Measurements from ENCODE around the gene ICA1L. TPM values are rescaled to one million over a fixed set of nuclear protein-coding genes. Genes with fewer than 3 reads are reported as not detected.

Gene ICA1L
- total and polyA plus RNA-seq, 2 of the 4 experiments (the other 2 are of a cell fraction): 1.7 to 1.8 TPM

DNA sequence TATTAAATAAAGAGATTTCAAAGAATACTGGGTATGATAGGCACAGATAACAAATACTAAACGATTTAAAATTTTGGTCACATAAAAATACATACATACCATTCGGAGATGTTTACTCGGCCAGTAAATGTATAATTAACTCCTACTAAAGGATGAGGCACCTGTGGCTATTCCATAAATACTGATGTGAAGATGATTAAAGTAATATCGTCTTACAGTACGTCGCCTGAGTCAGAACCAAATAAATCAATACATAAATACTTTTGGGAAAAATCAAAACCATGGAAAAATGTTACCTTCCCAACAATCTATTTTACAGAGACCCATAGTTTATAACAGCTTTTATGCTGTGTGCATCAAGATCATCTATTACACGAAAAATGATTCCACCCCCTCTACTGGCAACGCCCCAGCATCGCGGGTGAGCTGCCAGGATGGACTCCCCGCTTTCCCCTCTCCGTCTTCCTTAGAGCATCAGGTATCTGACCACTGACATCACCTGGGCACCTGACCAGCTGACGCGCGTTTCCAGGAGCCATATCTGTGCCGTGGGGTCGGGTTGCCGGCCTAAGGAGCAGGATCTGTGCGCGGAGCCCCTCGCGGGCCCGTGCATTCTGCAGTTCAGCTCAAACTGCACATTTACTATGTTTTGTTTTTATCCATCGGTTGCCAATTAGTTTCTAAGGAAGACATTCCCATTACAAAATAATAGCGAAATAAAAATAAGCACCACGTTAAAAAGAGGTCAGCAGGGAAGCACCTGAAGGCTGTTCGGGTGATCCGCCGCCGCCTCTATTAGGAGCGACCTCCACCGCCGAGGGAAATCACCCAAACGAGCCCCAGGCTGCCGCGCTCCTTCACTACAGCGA is 901 bp downstream of the ICA1L start (continued):
- TF ChIP-seq, protein P1, sequence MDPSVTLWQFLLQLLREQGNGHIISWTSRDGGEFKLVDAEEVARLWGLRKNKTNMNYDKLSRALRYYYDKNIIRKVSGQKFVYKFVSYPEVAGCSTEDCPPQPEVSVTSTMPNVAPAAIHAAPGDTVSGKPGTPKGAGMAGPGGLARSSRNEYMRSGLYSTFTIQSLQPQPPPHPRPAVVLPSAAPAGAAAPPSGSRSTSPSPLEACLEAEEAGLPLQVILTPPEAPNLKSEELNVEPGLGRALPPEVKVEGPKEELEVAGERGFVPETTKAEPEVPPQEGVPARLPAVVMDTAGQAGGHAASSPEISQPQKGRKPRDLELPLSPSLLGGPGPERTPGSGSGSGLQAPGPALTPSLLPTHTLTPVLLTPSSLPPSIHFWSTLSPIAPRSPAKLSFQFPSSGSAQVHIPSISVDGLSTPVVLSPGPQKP (IDR thresholded peaks at IDR 0.05; ENCODE audit: borderline replicate concordance, low read depth, low read length): no peak
- TF ChIP-seq CHD1 (IDR thresholded peaks at IDR 0.05; ENCODE audit: low read depth, low read length): no peak

DNA sequence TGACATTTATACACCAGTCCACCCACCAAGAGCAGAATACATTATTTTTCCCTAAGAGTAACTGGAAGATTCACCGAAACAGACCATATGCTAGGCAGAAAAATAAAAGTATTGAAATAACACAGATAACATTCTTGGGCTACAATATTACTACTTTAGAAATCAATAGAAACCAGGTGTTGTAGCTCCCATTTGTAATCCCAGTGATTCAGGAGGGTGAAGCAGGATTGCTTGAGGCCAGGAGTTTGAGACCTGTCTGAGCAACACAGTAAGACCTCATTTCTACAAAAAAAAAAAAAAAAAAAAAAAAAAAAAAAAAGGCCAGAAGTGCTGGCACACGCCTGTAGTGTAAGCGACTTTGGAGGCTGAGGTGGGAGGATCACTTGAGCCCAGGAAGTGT is 9.6 kb downstream of the ICA1L start:
- Histone ChIP-seq H3K4me1 (ENCODE audit: control insufficient read depth, insufficient read depth, low read length) (no peaks in the 10 kb centered on the region), H3K4ac (ENCODE audit: low read depth, low read length) (no peak overlapping the region), H2AK5ac (ENCODE audit: low read depth, low read length) (no peak overlapping the region), H3K9me1 (ENCODE audit: insufficient read depth, low read length) (no peaks in the 10 kb centered on the region), H4K8ac (ENCODE audit: low read depth in 2 of 2, low read length in 2 of 2) (no peak overlapping the region), H2AK9ac (replicated peaks; ENCODE audit: low read depth, low read length, poor library complexity) (no peak overlapping the region), H3K4me2 (ENCODE audit: low read depth, low read length) (no peak overlapping the region), H3K14ac (replicated peaks; ENCODE audit: low read depth, low read length) (no peak overlapping the region), H3K56ac (ENCODE audit: extremely low read depth, insufficient read depth, low read length) (no peak overlapping the region), H4K20me1 (ENCODE audit: insufficient read depth, low read length) (no peaks in the 10 kb centered on the region), H2AFZ (replicated peaks; ENCODE audit: low read length, poor library complexity) (no peak overlapping the region), H2BK5ac (ENCODE audit: low read depth, low read length, poor library complexity, severe bottlenecking) (no peak overlapping the region), H4K5ac (ENCODE audit: low read depth, low read length) (no peak overlapping the region), H2BK15ac (ENCODE audit: low read depth, low read length) (no peak overlapping the region), H3K4me3 (ENCODE audit: insufficient read depth, low read depth, low read length) (no peak overlapping the region), H3K79me1 (ENCODE audit: low read depth in 1 of 2, low read length in 2 of 2) (no peaks in the 10 kb centered on the region), H3K18ac (ENCODE audit: low read depth, low read length) (no peak overlapping the region), H3K27ac (ENCODE audit: insufficient read depth, low read length) (no peak overlapping the region), H2BK120ac (ENCODE audit: low read depth, low read length) (no peak overlapping the region), H3K36me3 (ENCODE audit: control insufficient read depth, insufficient read depth, low read length) (no peaks in the 10 kb centered on the region), H3K9ac (ENCODE audit: low read depth, low read length) (no peak overlapping the region), H3K9me3 (ENCODE audit: control insufficient read depth, insufficient read depth, low read length) (no peaks in the 10 kb centered on the region), H3K23ac (ENCODE audit: low read depth, low read length) (no peak overlapping the region), H2BK20ac (ENCODE audit: low read depth, low read length) (no peak overlapping the region), H3K27me3 (ENCODE audit: control insufficient read depth, insufficient read depth, low read length) (no peaks in the 10 kb centered on the region), H4K91ac (ENCODE audit: insufficient read depth, low read depth, low read length) (no peak overlapping the region)
- WGBS, 2 experiments (ENCODE audit: extremely low coverage in 2 of 2, insufficient read length in 1 of 2): no CpG with 5 or more reads among the region's 3 CpGs
- ATAC-seq (ENCODE audit: low read depth) (no peak), DNase-seq (no peak)
- dilution Hi-C loops (cut with HindIII; ENCODE audit: low sequenced_read_pairs, unreplicated experiment) (no loop called here), in situ Hi-C loops (cut with MboI; ENCODE audit: low sequenced_read_pairs) (no loop called here), intact Hi-C loops (cut with micrococcal nuclease) (no loop called here)
- ChIA-PET POLR2A (ENCODE audit: unreplicated experiment) (no interaction called here), CTCF (no interaction called here)
- BruUV-seq (replicated peaks): no TSS peak
- TF ChIP-seq, protein P1 (IDR thresholded peaks at IDR 0.05; ENCODE audit: borderline replicate concordance, low read depth, low read length): no peak
- TF ChIP-seq MAFK (IDR thresholded peaks at IDR 0.05; ENCODE audit: low read depth, low read length): no peak
- TF ChIP-seq BHLHE40 (IDR thresholded peaks at IDR 0.05; ENCODE audit: low read depth, low read length): no peak
- TF ChIP-seq, protein P2, sequence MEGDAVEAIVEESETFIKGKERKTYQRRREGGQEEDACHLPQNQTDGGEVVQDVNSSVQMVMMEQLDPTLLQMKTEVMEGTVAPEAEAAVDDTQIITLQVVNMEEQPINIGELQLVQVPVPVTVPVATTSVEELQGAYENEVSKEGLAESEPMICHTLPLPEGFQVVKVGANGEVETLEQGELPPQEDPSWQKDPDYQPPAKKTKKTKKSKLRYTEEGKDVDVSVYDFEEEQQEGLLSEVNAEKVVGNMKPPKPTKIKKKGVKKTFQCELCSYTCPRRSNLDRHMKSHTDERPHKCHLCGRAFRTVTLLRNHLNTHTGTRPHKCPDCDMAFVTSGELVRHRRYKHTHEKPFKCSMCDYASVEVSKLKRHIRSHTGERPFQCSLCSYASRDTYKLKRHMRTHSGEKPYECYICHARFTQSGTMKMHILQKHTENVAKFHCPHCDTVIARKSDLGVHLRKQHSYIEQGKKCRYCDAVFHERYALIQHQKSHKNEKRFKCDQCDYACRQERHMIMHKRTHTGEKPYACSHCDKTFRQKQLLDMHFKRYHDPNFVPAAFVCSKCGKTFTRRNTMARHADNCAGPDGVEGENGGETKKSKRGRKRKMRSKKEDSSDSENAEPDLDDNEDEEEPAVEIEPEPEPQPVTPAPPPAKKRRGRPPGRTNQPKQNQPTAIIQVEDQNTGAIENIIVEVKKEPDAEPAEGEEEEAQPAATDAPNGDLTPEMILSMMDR (conservative IDR thresholded peaks at IDR 0.05; ENCODE audit: low read depth, low read length): no peak
- TF ChIP-seq MXI1 (IDR thresholded peaks at IDR 0.05; ENCODE audit: borderline replicate concordance, low read depth, low read length): no peak
- no peak for TF ChIP-seq FOS (IDR thresholded peaks at IDR 0.05; ENCODE audit: low read depth, low read length)
- no peak for TF ChIP-seq RCOR1 (IDR thresholded peaks at IDR 0.05; ENCODE audit: insufficient replicate concordance, low read length)
- no peak for TF ChIP-seq CEBPB (IDR thresholded peaks at IDR 0.05; ENCODE audit: low read depth, low read length)
- TF ChIP-seq POLR2A (IDR thresholded peaks at IDR 0.05; ENCODE audit: low read depth, low read length): no peak
- no peak for TF ChIP-seq NFE2L2 (IDR thresholded peaks at IDR 0.05; ENCODE audit: low read depth, low read length)
- TF ChIP-seq SMC3 (IDR thresholded peaks at IDR 0.05; ENCODE audit: low read depth, low read length): no peak

Measured in IMR-90 (cell line).